GM12864 (cell line): ENCODE measurements around the gene NAPB.
A peak's percentile ranks its signal among the peaks of the same experiment; 100 is the strongest.

ENCODE experiments used
- DNase-seq: peaks from one replicate; pipeline ENCODE4 v3.0.0-alpha.2; 2011; ENCODE audit warnings: low read depth
- H3K4me3 ChIP-seq: 2 replicates; pipeline ENCODE4 v1.5.1; 2011; ENCODE audit warnings: mild to moderate bottlenecking, low read depth, low read length, control low read depth
- CTCF ChIP-seq: IDR thresholded peaks from 2 replicates; pipeline ENCODE4 v1.5.1; 2011; ENCODE audit warnings: low read depth, mild to moderate bottlenecking, moderate library complexity, low read length, control low read depth, inconsistent platforms; ENCODE audit errors: missing control alignments

NAPB gene

GRCh38 chr20:23448167-23448566 lies 26.9 kb upstream of the NAPB start:
- no peak for TF ChIP-seq CTCF
- no peak for DNase-seq

GRCh38 chr20:23446505-23446904 lies 25.2 kb upstream of the NAPB start:
- DNase-seq, result no peak
- peak; percentile 66 for TF ChIP-seq CTCF
- H3K4me3 ChIP-seq, result no peak overlapping the region

More at GRCh38 chr20:23448167-23448566, 26.9 kb upstream of the NAPB start:
- H3K4me3 ChIP-seq, result no peak overlapping the region

- no peak overlapping the region for H3K4me3 ChIP-seq
- no peak for TF ChIP-seq CTCF
- DNase-seq, result no peak
Observed at GRCh38 chr20:23445596-23446217, 24.4 kb upstream of the NAPB start.

- TF ChIP-seq CTCF, result no peak
- DNase-seq, result no peak
- no peak overlapping the region for H3K4me3 ChIP-seq
Observed at GRCh38 chr20:23444859-23445258, 23.6 kb upstream of the NAPB start.

- no peak for DNase-seq
- H3K4me3 ChIP-seq, result no peak overlapping the region
- no peak for TF ChIP-seq CTCF
Observed at GRCh38 chr20:23442436-23442835, 21.1 kb upstream of the NAPB start.

- peak; percentile 91 for TF ChIP-seq CTCF
- no peak overlapping the region for H3K4me3 ChIP-seq
- peak; percentile 36 for DNase-seq
Observed at GRCh38 chr20:23441850-23442313, 20.6 kb upstream of the NAPB start.

GRCh38 chr20:23440004-23440403 lies 18.7 kb upstream of the NAPB start:
- no peak for DNase-seq
- H3K4me3 ChIP-seq, result no peak overlapping the region
- no peak for TF ChIP-seq CTCF
